Neural cell (in vitro differentiated cells): ENCODE measurements around the gene FSD2.

Experiments used
- POLR2AphosphoS5 ChIP-seq: IDR thresholded peaks from 2 replicates; pipeline ENCODE4 v1.6.1; 2012
- TF ChIP-seq, protein P1 (sequence below): IDR thresholded peaks from 2 replicates; pipeline ENCODE4 v1.6.1; 2012; ENCODE audit warnings: borderline replicate concordance
- TF ChIP-seq, protein P2 (sequence below): fragments of 450-650 bp; IDR thresholded peaks from 2 replicates; pipeline ENCODE4 v1.5.1; 2014; ENCODE audit warnings: antibody characterized with exemption, mild to moderate bottlenecking, moderate library complexity; ENCODE audit not compliant: poor library complexity, severe bottlenecking

DNA sequence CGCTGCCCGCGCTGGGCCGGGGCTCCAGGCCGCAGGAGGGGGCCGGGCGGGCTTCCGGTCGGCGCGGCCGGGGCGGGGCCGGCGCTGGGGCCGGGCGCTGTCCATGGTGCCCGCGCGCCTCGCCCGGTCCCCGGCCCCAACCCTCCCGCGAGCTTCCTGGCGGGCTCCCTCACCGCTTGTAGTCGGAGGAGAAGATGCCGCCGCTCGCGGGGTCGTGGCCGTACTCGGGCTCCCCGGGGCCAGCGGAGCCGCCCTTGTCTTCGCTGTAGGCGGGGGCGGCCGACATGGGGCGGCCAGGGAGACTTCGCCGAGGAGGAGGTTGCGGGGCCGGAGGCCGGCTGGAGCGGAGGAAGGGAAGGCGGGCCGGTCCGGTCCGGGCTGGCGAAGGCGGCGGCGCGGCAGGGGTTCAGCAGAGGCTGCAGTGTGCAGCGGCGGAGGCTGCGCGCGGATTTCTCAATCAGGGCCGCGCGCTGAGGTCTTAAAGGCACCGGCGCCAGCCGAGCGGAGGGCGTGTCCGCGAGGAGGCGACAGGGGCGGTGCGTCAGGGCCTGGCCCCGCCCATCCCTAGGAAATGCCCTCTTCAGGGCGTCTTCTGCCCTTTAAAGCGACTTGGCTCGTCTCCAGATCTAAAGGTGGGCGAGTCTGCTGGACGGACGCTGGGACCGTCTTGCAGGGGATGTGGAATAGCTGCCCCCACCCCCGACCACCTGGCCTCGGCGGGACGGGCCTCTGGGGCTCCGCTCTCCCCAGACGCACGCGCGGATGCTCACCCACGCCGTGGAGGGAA lies 96.3 kb downstream of the FSD2 start, which contains the start of gene AP3B2:
- peak; percentile 88 for TF ChIP-seq POLR2AphosphoS5
- TF ChIP-seq, protein P1, sequence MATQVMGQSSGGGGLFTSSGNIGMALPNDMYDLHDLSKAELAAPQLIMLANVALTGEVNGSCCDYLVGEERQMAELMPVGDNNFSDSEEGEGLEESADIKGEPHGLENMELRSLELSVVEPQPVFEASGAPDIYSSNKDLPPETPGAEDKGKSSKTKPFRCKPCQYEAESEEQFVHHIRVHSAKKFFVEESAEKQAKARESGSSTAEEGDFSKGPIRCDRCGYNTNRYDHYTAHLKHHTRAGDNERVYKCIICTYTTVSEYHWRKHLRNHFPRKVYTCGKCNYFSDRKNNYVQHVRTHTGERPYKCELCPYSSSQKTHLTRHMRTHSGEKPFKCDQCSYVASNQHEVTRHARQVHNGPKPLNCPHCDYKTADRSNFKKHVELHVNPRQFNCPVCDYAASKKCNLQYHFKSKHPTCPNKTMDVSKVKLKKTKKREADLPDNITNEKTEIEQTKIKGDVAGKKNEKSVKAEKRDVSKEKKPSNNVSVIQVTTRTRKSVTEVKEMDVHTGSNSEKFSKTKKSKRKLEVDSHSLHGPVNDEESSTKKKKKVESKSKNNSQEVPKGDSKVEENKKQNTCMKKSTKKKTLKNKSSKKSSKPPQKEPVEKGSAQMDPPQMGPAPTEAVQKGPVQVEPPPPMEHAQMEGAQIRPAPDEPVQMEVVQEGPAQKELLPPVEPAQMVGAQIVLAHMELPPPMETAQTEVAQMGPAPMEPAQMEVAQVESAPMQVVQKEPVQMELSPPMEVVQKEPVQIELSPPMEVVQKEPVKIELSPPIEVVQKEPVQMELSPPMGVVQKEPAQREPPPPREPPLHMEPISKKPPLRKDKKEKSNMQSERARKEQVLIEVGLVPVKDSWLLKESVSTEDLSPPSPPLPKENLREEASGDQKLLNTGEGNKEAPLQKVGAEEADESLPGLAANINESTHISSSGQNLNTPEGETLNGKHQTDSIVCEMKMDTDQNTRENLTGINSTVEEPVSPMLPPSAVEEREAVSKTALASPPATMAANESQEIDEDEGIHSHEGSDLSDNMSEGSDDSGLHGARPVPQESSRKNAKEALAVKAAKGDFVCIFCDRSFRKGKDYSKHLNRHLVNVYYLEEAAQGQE: no peak
- TF ChIP-seq, protein P2, sequence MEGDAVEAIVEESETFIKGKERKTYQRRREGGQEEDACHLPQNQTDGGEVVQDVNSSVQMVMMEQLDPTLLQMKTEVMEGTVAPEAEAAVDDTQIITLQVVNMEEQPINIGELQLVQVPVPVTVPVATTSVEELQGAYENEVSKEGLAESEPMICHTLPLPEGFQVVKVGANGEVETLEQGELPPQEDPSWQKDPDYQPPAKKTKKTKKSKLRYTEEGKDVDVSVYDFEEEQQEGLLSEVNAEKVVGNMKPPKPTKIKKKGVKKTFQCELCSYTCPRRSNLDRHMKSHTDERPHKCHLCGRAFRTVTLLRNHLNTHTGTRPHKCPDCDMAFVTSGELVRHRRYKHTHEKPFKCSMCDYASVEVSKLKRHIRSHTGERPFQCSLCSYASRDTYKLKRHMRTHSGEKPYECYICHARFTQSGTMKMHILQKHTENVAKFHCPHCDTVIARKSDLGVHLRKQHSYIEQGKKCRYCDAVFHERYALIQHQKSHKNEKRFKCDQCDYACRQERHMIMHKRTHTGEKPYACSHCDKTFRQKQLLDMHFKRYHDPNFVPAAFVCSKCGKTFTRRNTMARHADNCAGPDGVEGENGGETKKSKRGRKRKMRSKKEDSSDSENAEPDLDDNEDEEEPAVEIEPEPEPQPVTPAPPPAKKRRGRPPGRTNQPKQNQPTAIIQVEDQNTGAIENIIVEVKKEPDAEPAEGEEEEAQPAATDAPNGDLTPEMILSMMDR: peak; percentile 27
